Tongue (tissue), 2 donors: ENCODE measurements around the gene URI1. TPM values are rescaled to one million over a fixed set of nuclear protein-coding genes. Genes with fewer than 3 reads are reported as not detected.
"Not testable (repeated sequence)": the region's sequence is repeated elsewhere in the genome, so short reads cannot be mapped to it uniquely, and the experiment has no call there.

ENCODE experiments used
- DNase-seq: peaks from one replicate; pipeline ENCODE4 v3.0.0-alpha.2; 2015
- total RNA-seq: library from RNA; depleted of rRNA; stranded (reverse); fragments of >200 nt; gene quantifications from one replicate; pipeline ENCODE4 v1.2.3, GENCODE V29; 2014

Gene URI1
- total RNA-seq, 1 donor from 2014 or later, result 87.4 TPM

- DNase-seq, result peak; percentile 76
Observed at GRCh38 chr19:29942404-29943261, 594 bp downstream of the URI1 start.

- no peak for DNase-seq
Observed at GRCh38 chr19:29943615-29944014, 1.6 kb downstream of the URI1 start.

- no peak for DNase-seq
Observed at GRCh38 chr19:29944390-29945012, 2.5 kb downstream of the URI1 start.

GRCh38 chr19:29945017-29945416 lies 3.0 kb downstream of the URI1 start:
- DNase-seq, result no peak

GRCh38 chr19:29945433-29945832 lies 3.4 kb downstream of the URI1 start:
- no peak for DNase-seq

- no peak for DNase-seq
Observed at GRCh38 chr19:29946645-29947044, 4.6 kb downstream of the URI1 start.

- no peak for DNase-seq
Observed at GRCh38 chr19:29947871-29948270, 5.8 kb downstream of the URI1 start.

GRCh38 chr19:29948759-29949470 lies 6.9 kb downstream of the URI1 start:
- DNase-seq, result not testable (repeated sequence)

GRCh38 chr19:29952177-29952576 lies 10.1 kb downstream of the URI1 start:
- DNase-seq, result no peak

GRCh38 chr19:29952646-29953045 lies 10.6 kb downstream of the URI1 start:
- DNase-seq, result no peak

GRCh38 chr19:29953352-29954247 lies 11.6 kb downstream of the URI1 start:
- no peak for DNase-seq

GRCh38 chr19:29956855-29957254 lies 14.8 kb downstream of the URI1 start:
- no peak for DNase-seq

GRCh38 chr19:29961311-29961710 lies 19.3 kb downstream of the URI1 start:
- DNase-seq, result no peak

- DNase-seq, result no peak
Observed at GRCh38 chr19:29962793-29963192, 20.8 kb downstream of the URI1 start.

- DNase-seq, result no peak
Observed at GRCh38 chr19:29963576-29963975, 21.5 kb downstream of the URI1 start.

GRCh38 chr19:29964171-29964570 lies 22.1 kb downstream of the URI1 start:
- no peak for DNase-seq

- DNase-seq, result no peak
Observed at GRCh38 chr19:29965492-29965891, 23.5 kb downstream of the URI1 start.

GRCh38 chr19:29966142-29966541 lies 24.1 kb downstream of the URI1 start:
- DNase-seq, result not testable (repeated sequence)

- no peak for DNase-seq
Observed at GRCh38 chr19:29966588-29967249, 24.7 kb downstream of the URI1 start.

- peak; percentile 25 for DNase-seq
Observed at GRCh38 chr19:29967623-29968022, 25.6 kb downstream of the URI1 start.

- no peak for DNase-seq
Observed at GRCh38 chr19:29969891-29970290, 27.9 kb downstream of the URI1 start.
